ENCODE measurements around the gene FAF1. TPM values are rescaled to one million over a fixed set of nuclear protein-coding genes. Genes with fewer than 3 reads are reported as not detected.
A peak's percentile ranks its signal among the peaks of the same experiment; 100 is the strongest.

The FAF1 gene
- total RNA-seq, 2 experiments from 2014 or later: 42.3 to 114 TPM

DNA sequence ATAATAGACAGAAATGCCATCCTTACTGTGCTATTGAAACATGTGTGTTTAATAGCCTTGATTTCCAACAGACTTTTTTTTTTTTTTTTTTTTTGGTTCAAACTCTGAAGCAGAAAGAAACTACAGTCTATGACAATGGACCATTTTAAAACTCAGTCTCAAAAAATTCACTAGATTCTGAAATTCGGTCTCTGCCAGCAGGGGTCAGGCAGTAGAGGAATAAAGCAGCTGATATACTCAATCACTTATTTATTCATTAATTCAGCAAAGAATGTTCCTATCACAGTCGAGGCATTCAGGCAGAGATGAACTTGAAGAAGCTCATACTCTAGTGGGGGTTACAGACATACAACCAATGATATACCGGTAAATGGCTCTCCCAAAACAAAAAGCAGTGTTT, 275.9 kb downstream of the FAF1 start:
- H3K4me1 ChIP-seq (ENCODE audit: insufficient read depth, low read length, poor library complexity, severe bottlenecking): no peaks in the 10 kb centered on the region
- H4K20me1 ChIP-seq (ENCODE audit: insufficient read depth, low read length): no peaks in the 10 kb centered on the region
- H3K9me3 ChIP-seq (ENCODE audit: low read length): no peaks in the 10 kb centered on the region
- no peak for DNase-seq (ENCODE audit: low spot score)
- H2AFZ ChIP-seq (ENCODE audit: low read length): no peak overlapping the region
- H3K4me3 ChIP-seq (ENCODE audit: low read depth, low read length, poor library complexity, severe bottlenecking): no peak overlapping the region
- H3K9me2 ChIP-seq (ENCODE audit: insufficient read depth, low read length): no peaks in the 10 kb centered on the region
- H3K36me3 ChIP-seq (ENCODE audit: insufficient read depth, low read length): peaks cover 8% of the 10 kb centered on the region; the same call in 1 of the 2 replicates
- no peak overlapping the region for H3K27ac ChIP-seq (ENCODE audit: low read depth, low read length, poor library complexity, severe bottlenecking)
- no peak overlapping the region for H3K4me2 ChIP-seq (ENCODE audit: low read length)
- no peak for TF ChIP-seq EZH2phosphoT487 (IDR thresholded peaks at IDR 0.05; ENCODE audit: borderline replicate concordance, low read depth, low read length)
- TF ChIP-seq, protein P1, sequence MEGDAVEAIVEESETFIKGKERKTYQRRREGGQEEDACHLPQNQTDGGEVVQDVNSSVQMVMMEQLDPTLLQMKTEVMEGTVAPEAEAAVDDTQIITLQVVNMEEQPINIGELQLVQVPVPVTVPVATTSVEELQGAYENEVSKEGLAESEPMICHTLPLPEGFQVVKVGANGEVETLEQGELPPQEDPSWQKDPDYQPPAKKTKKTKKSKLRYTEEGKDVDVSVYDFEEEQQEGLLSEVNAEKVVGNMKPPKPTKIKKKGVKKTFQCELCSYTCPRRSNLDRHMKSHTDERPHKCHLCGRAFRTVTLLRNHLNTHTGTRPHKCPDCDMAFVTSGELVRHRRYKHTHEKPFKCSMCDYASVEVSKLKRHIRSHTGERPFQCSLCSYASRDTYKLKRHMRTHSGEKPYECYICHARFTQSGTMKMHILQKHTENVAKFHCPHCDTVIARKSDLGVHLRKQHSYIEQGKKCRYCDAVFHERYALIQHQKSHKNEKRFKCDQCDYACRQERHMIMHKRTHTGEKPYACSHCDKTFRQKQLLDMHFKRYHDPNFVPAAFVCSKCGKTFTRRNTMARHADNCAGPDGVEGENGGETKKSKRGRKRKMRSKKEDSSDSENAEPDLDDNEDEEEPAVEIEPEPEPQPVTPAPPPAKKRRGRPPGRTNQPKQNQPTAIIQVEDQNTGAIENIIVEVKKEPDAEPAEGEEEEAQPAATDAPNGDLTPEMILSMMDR (conservative IDR thresholded peaks at IDR 0.05; ENCODE audit: low read length): peak; percentile 52
- H3K79me2 ChIP-seq (ENCODE audit: insufficient read depth, low read depth, low read length): no peaks in the 10 kb centered on the region
- intact Hi-C loops (cut with micrococcal nuclease; ENCODE audit: unreplicated experiment): no loop called here
- ChIA-PET POLR2A (interaction anchor here (0.5 to 1.2 kb wide), 7 partner anchors 34 to 563 kb away, joined by 3 to 6 read pairs (median 4); no protein-coding TSS in a partner anchor), CTCF (ENCODE audit: unreplicated experiment) (no interaction called here)
- no TSS peak for BruUV-seq (replicated peaks)

GRCh38 chr1:50681931-50682330, 278.1 kb downstream of the FAF1 start:
- Histone ChIP-seq H3K9me2 (ENCODE audit: insufficient read depth, low read length) (no peaks in the 10 kb centered on the region), H3K4me2 (ENCODE audit: low read length) (no peak overlapping the region), H3K27ac (ENCODE audit: low read depth, low read length, poor library complexity, severe bottlenecking) (no peak overlapping the region), H2AFZ (ENCODE audit: low read length) (no peak overlapping the region), H3K79me2 (ENCODE audit: insufficient read depth, low read depth, low read length) (no peaks in the 10 kb centered on the region), H3K36me3 (ENCODE audit: insufficient read depth, low read length) (peaks cover 8% of the 10 kb centered on the region; the same call in 1 of the 2 replicates), H4K20me1 (ENCODE audit: insufficient read depth, low read length) (no peaks in the 10 kb centered on the region), H3K4me1 (ENCODE audit: insufficient read depth, low read length, poor library complexity, severe bottlenecking) (no peaks in the 10 kb centered on the region), H3K9me3 (ENCODE audit: low read length) (no peaks in the 10 kb centered on the region), H3K4me3 (ENCODE audit: low read depth, low read length, poor library complexity, severe bottlenecking) (no peak overlapping the region)
- POLR2A ChIA-PET: no interaction called here
- no TSS peak for BruUV-seq (replicated peaks)
- TF ChIP-seq EZH2phosphoT487 (IDR thresholded peaks at IDR 0.05; ENCODE audit: borderline replicate concordance, low read depth, low read length): no peak
- TF ChIP-seq, protein P1 (conservative IDR thresholded peaks at IDR 0.05; ENCODE audit: low read length): no peak
- intact Hi-C loops (cut with micrococcal nuclease; ENCODE audit: unreplicated experiment): no loop called here
- DNase-seq (ENCODE audit: low spot score): no peak
- CTCF ChIA-PET (ENCODE audit: unreplicated experiment): no interaction called here

DNA sequence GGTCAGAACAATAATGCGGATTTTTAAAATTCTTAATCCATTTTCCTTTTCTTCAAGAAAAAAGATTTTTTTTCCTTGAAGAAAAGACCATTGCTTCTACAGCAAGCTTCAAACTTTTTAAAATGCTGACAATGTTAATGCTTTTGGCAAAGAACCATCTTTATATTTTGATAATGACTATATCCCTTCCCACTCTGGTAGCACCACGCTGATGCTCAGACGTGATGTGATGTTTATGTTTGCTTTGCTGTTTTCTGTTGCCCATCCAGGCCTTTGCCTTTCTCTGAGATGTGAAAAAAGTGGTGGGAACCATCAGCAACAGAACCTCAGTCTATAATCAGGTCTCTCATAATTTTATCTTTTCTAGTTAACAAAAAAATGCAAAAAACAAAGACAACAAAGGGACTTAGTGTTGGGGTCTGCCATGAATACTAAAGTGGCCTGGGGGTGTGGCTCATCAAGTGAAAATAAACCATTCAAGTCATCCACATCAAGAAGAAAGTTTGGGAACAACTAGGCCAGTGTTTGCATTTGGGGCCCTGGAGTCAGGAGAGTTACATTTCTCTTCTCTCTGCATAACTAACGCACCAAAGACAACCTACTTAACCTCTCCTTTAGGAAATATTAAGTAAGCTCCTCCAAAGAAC, 292.2 kb downstream of the FAF1 start:
- no peaks in the 10 kb centered on the region for H3K36me3 ChIP-seq (ENCODE audit: insufficient read depth, low read length)
- BruUV-seq (replicated peaks): no TSS peak
- no peaks in the 10 kb centered on the region for H3K9me3 ChIP-seq (ENCODE audit: low read length)
- no peak overlapping the region for H3K4me3 ChIP-seq (ENCODE audit: low read depth, low read length, poor library complexity, severe bottlenecking)
- H4K20me1 ChIP-seq (ENCODE audit: insufficient read depth, low read length): no peaks in the 10 kb centered on the region
- intact Hi-C loops (cut with micrococcal nuclease; ENCODE audit: unreplicated experiment): no loop called here
- H3K27ac ChIP-seq (ENCODE audit: low read depth, low read length, poor library complexity, severe bottlenecking): no peak overlapping the region
- peaks cover 14% of the 10 kb centered on the region for H3K4me1 ChIP-seq (ENCODE audit: insufficient read depth, low read length, poor library complexity, severe bottlenecking)
- H3K9me2 ChIP-seq (ENCODE audit: insufficient read depth, low read length): no peaks in the 10 kb centered on the region
- H2AFZ ChIP-seq (ENCODE audit: low read length): no peak overlapping the region
- no peaks in the 10 kb centered on the region for H3K79me2 ChIP-seq (ENCODE audit: insufficient read depth, low read depth, low read length)
- DNase-seq (ENCODE audit: low spot score): no peak
- CTCF ChIA-PET (ENCODE audit: unreplicated experiment): no interaction called here
- no peak overlapping the region for H3K4me2 ChIP-seq (ENCODE audit: low read length)
- POLR2A ChIA-PET: interaction anchor here (0.5 to 1.5 kb wide), 6 partner anchors 10 to 485 kb away, joined by 3 to 4 read pairs (median 3); no protein-coding TSS in a partner anchor
- TF ChIP-seq, protein P1 (conservative IDR thresholded peaks at IDR 0.05; ENCODE audit: low read length): no peak
- TF ChIP-seq EZH2phosphoT487 (IDR thresholded peaks at IDR 0.05; ENCODE audit: borderline replicate concordance, low read depth, low read length): no peak

Measured in OCI-LY7 (cell line).